Right ventricle myocardium superior (tissue), 1 donor: Measurements from ENCODE around the gene RBBP8. TPM values are rescaled to one million over a fixed set of nuclear protein-coding genes. Genes with fewer than 3 reads are reported as not detected.

Experiments
- ATAC-seq: fragments of 200-7000 bp; cut with Tn5 transposase; one replicate; pipeline ENCODE4 v1.9.1; 2020; ENCODE audit warnings: mild to moderate bottlenecking; ENCODE audit not compliant: poor library complexity
- DNase-seq: peaks from one replicate; pipeline ENCODE4 v3.0.0-alpha.2; 2020
- intact Hi-C: fragments of 100-400 bp; cut with DNase I; formaldehyde crosslinking; loops from one replicate; pipeline ENCODE4 v1.11.2; 2022
- total RNA-seq: library from RNA; stranded (reverse); fragmentation: NEBNext Ultra II Directional; extraction: Animal tissue kit (Norgen Biotek cat#: 25700); gene quantifications from one replicate; pipeline ENCODE4 v1.2.1, GENCODE V29; 2021
- donor health status: DM: no; HTN: yes; CAD: no; lungs with severe emphysema.

Gene RBBP8
- total RNA-seq, 1 donor from 2014 or later, result 4.5 TPM

DNA sequence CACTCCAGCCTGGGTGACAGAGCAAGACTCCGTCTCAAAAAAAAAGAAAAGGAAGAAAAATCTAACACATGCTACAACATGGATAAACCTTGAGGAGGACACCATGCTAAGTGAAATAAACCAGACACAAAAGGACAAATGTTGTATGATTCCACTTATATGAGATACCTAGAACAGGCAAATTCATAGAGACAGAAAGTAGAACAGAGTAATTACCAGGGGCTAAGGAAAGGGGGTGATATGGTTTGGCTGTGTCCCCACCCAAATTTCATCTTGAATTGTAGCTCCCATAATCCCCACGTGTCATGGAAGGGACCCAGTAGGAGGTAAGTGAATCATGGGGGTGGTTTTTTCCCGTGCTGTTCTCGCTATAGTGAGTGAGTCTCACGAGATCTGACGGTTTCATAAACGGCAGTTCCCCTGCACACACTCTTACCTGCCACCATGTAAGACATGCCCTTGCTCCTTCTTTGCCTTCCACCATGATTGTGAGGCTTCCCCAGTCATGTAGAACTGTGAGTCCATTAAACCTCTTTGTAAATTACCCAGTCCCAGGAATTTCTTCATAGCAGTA, 110.8 kb downstream of the RBBP8 start:
- DNase-seq, result no peak
- intact Hi-C loops, result no loop called here
- no peak for ATAC-seq

DNA sequence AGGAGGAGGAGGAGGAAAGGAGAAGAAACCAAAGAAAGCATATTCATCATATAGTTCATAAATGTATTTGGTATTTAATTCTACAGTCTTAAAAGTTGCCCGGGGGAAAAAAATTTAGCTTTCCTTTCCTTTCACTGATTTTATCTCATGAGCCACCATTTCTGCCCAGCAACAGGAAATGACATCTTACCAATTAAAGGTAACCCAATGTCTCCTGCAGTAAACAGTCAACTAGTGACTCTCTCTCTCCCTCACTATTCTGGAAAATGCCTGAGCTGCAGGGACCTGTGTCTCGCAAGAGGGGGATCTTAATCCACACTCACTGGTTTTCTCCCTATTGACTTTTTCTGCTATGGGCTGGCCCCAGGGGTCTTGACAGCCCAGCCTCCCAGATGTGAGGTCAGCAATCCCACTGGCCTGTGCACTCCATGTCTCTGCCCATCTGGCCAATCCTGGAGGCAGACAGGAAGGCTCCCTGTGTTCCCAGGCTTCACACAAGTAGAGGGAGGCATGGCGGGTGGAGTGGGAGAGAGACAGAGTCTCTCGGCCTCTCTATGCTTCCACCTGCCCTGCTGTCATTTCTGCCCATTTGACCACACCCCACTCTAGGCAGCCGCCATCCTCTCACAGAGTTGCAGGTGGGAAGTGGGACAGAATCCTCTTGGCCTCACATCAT, 116.7 kb downstream of the RBBP8 start:
- DNase-seq, result no peak
- intact Hi-C loops, result no loop called here
- ATAC-seq, result no peak

DNA sequence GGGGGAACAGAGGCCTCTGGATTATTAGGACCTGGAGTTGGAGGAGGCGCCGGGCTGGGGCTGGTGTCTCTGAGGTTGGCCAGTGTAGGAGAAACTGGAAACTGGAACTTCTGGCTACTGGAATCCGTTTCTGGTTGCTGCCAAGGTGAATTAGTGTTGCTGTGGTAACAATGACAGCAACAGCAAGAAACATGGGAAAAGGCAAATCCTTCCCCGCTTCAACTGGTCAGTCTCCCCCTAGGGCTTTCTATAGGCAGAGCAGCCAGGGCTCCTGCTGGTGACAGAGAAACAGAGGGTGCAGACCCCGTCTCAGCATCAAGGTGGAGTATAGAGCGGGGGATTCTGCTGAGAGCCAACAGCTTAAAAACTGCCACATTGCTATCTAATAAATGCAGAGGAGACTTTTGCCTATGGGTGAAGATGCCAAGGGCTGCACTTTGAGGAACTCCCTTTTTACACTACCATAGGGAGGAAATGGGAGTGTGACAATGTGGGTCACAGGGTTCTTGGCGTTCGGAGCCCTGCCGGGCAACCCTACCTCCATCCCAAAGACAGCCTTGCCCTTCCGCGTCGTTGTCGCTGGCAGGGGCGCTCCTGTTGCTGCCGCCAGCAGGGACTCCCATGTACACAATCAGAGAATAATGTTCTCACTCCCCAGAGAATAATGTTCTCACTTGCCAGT, 120.8 kb downstream of the RBBP8 start:
- intact Hi-C loops, result no loop called here
- DNase-seq, result no peak
- ATAC-seq, result peak; percentile 39

DNA sequence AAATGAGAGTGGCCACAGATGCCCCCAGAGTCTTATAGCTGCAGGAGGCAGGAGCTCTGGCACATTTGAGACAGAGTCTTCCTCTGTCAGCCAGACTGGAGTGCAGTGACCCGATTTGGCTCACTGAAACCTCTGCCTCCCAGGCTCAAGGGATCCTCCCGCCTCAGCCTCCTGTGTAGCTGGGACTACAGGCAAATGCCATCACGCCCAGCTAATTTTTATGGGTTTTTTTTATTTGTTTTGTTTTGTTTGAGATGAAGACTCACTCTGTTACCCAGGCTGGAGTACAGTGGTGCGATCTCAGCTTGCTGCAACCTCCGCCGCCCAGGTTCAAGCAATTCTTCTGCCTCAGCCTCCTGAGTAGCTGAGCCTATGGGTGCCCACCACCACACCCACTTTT, 121.4 kb downstream of the RBBP8 start:
- intact Hi-C loops, result no loop called here
- no peak for ATAC-seq
- no peak for DNase-seq

DNA sequence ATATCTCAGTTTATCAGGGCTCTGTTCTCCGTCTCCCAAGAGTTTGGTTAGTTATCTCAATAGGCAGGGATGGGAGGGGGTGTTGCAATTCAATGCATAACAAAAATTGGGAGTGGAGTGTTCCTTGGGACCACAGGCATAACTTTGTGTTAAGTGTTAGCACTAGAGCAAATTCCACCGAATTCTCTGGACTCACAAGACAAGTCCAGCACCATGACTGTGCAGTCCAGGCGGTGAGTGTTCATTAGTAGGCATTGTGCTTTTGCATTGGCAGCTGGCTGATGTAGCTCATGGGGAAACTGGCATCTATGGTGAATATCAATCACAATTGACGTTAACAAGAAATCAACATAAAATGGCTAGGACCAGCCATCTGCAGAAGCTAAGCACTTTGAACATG, 123.2 kb downstream of the RBBP8 start:
- DNase-seq, result no peak

GRCh38 chr18:23057096-23057495, 124.0 kb downstream of the RBBP8 start:
- intact Hi-C loops, result no loop called here
- DNase-seq, result no peak
- no peak for ATAC-seq

More for the DNA sequence above, 123.2 kb downstream of the RBBP8 start:
- ATAC-seq, result no peak
- intact Hi-C loops, result no loop called here

- ATAC-seq (no peak), DNase-seq (no peak)
- intact Hi-C loops, result no loop called here
These were observed 125.8 kb downstream of the RBBP8 start for GRCh38 chr18:23058746-23059415.

DNA sequence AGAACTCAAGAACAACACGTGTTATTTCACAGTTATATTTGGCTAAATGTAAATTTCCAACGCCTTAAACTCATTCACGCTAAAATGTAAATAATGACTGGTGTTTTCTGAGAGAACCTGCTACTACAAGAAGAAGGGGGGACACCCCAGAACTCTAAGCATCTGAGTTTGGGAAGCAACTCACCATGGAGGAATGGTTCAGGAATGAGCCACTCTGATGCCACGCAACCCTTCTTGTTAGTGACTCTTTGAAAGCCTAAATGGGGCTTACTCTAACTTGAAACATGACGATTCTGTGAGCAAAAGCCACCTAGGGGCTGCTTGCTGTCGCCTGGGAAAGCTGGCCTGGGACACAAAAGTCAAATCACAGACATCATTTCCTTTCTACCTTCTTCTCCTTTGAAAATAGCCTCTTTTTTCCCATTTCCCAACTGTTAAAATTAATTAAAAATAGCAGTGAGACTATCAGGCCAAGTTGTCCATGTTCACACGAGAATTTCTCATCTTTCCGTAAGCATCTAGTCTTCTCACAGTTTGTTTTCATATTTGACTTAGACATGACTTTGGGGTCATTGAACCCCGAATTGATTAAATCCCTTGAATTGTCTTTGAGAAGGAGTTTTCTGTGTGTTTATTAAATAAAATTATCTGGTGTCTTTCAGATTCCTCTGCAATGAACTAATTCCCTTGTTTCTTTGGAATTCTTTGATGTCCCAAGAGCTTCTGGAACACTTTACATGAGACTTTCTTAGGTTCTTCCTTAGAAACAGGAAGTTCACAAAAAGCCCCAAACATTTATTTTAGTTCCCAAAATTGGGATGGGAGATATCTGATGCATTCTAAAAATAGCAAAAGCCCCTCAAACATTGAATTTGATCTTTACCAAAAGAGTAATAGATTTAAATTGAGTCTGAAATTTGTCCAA, 126.7 kb downstream of the RBBP8 start:
- no peak for ATAC-seq
- intact Hi-C loops, result no loop called here
- no peak for DNase-seq

DNA sequence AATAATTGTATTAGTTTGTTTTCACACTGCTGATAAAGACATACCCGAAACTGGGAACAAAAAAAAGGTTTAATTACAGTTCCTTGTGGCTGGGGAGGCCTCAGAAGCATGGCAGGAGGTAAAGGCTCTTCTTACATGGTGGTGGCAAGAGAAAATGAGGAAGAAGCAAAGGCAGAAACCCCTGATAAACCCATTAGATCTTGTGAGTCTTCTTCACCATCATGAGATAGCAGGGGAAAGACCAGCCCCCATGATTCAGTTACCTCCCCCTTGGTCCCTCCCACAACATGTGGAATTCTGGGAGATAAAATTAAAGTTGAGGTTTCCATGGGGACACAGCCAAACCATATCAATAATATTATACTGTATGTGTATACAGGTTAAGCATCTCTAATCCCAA, 128.9 kb downstream of the RBBP8 start:
- ATAC-seq (no peak), DNase-seq (no peak)
- intact Hi-C loops, result no loop called here

DNA sequence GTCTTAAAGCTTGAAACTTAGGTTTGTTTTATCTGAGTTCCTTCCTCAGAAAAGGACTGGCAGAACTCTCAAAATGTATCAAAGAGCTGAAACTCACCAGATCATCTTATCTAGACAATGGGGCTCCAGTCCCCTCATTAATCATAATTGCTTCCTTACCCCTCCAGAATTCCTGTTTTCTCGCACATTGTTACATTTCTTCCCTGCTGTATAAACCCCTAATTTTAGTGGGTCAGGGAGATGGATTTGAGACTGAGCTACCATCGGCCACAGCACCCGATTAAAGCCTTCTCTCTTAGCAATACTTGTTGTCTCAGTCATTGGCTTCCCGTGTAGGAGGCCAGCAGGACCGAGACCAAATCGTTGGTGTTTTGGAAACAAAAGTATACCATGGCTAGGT, 130.4 kb downstream of the RBBP8 start:
- intact Hi-C loops, result no loop called here
- no peak for DNase-seq
- ATAC-seq, result no peak

DNA sequence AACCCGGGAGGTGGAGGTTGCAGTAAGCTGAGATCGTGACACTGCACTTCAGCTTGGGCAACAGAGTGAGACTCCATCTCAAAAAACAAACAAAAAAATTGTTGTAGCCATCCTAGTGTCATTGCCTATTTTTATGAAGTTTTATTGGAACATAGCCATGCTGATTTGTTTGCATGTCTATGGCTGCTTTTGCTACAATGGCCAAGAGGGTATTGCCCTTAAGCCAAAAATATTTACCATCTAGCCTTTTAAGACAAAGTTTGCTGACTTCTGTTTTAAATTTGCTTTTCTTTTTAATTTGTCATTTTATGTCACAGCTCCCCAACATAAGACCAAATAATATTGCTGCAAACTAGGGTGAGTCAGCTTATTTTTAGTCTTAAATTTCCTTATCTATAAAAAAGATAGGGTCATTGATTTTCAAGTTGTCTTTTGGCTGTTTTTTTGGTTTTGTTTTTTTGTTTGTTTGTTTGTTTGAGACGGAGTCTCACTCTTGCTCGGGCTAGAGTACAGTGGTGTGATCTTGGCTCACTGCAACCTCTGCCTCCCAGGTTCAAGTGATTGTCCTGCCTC, 132.2 kb downstream of the RBBP8 start:
- ATAC-seq (no peak), DNase-seq (no peak)
- intact Hi-C loops, result no loop called here

DNA sequence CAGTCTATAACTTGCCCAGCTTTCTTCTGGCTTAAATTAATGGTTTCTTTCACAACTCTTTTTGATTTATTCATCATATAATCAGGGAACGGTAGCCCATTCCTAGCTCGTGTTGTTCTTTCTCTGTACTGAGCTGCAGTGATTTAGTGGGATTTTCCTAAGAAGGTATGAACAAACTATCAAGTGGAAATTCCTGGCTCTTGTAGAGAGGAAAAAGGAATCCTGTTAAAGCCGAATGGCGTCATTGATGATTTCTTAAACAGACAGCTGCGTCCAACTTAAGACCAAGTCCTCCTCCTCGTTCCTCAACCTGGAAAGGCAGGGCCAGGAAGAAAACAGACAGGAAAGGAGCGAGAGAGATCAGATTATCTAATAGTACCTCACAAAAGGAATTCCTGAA, 132.9 kb downstream of the RBBP8 start:
- ATAC-seq (no peak), DNase-seq (no peak)
- intact Hi-C loops, result no loop called here

- intact Hi-C loops, result no loop called here
- ATAC-seq (no peak), DNase-seq (no peak)
These were observed 133.4 kb downstream of the RBBP8 start for GRCh38 chr18:23066504-23067039.

DNA sequence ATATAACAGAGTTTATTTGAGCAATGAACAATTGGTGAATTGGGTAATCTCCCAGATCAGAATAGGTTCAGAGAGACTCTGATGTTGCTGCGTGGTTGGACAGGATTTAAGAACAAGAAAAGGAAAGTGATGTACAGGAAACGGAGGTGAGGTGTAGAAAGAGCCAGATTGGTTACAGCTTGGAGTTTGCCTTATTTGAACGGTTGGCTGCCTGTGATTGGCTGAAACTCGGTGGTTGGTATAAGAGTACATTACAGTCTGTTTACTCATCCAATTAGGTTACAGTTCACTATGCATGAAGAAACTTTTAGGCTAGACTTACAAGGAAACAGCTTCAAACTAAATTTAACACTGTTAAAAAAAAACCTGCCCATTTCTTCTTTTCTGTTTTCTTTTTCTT, 134.1 kb downstream of the RBBP8 start:
- intact Hi-C loops, result no loop called here
- DNase-seq (no peak), ATAC-seq (no peak)

GRCh38 chr18:23068011-23068410, 134.9 kb downstream of the RBBP8 start:
- DNase-seq, result no peak
- ATAC-seq, result no peak
- intact Hi-C loops, result no loop called here

DNA sequence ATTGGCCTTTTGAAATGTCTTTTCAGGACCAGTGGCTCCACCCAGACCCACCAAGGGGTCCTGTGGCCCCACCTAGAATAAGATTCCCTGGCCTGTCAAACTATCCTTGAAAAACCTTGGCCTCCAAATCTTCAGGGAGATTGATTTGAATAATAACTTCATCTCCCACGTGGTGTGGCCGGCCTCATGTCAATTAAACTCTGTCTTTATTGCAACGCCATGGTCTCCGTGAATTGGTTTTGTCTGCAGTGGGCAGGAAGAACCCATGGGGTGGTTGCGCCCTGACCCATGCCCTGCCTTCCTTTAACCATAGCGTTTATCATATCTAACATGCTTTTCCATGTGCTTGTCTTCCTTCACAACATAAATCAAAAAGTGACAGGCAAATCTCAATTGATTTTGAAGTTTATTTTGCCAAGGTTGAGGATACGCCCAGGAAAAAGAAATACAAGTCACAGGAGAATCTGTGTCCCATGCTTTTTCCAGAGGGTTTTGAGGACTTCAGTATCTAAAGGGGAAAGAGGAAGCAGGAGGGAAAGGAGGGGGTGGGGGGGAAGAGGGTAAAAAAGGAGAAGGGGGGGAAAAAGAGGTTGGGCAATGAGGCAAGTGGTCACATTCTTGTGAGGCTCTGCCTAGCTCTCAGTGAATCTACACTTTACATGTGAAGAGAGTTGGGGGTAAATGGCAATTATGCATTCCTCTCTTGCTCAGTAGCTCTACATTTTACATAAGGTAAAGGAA, 135.6 kb downstream of the RBBP8 start:
- DNase-seq (no peak), ATAC-seq (no peak)
- intact Hi-C loops, result no loop called here

- no peak for DNase-seq
- ATAC-seq, result no peak
- intact Hi-C loops, result no loop called here
These were observed 136.4 kb downstream of the RBBP8 start for GRCh38 chr18:23069481-23069880.

- no peak for ATAC-seq
- intact Hi-C loops, result no loop called here
- no peak for DNase-seq
These were observed 136.8 kb downstream of the RBBP8 start for GRCh38 chr18:23069898-23070297.
